Naive thymus-derived CD8-positive, alpha-beta T cell (primary cell): Measurements from ENCODE around the gene CES3. TPM values are rescaled to one million over a fixed set of nuclear protein-coding genes. Genes with fewer than 3 reads are reported as not detected.

Source experiments
- ATAC-seq, 2 donors: fragments of 150-1000 bp; cut with Tn5 transposase in 1 of 2; sonication (Bioruptor Pico), chemical (Tn5 transposase) in 1 of 2; 1 replicate in 1 of 2; 2 replicates in 1 of 2; pipeline ENCODE4 v1.10.0; 2021; ENCODE audit warnings: mild to moderate bottlenecking in 2 of 2, moderate library complexity in 2 of 2
- POLR2A ChIA-PET: fragments of 350-600 bp; sonication (Branson Sonifier 250); formaldehyde crosslinking; loops from one replicate; lab custom pipeline; 2021; ENCODE audit warnings: antibody characterized with exemption; lab: Charles Lee
- DNase-seq, 10 donors: peaks; one replicate each; pipeline versions ENCODE4 v3.0.0 to v3.0.0-alpha.2; 2020 to 2022
- H3K27ac Mint-ChIP-seq, 10 donors: one replicate each; pipeline ENCODE4 v1.8.0; 2020 to 2022; ENCODE audit warnings: mild to moderate bottlenecking in 10 of 10, mixed read lengths in 10 of 10, moderate library complexity in 4 of 10, inconsistent platforms in 1 of 10
- H3K27me3 Mint-ChIP-seq, 5 donors: one replicate each; pipeline ENCODE4 v1.8.0; 2021 to 2022; ENCODE audit warnings: mixed read lengths in 5 of 5
- H3K36me3 Mint-ChIP-seq, 3 donors: one replicate each; pipeline ENCODE4 v1.8.0; 2020 to 2022; ENCODE audit warnings: mixed read lengths in 3 of 3, mild to moderate bottlenecking in 2 of 3, inconsistent platforms in 1 of 3
- H3K4me1 Mint-ChIP-seq, 4 donors: one replicate each; pipeline ENCODE4 v1.8.0; 2021 to 2022; ENCODE audit warnings: mixed read lengths in 4 of 4
- H3K4me3 Mint-ChIP-seq, 10 donors: one replicate each; pipeline ENCODE4 v1.8.0; 2020 to 2022; ENCODE audit warnings: mild to moderate bottlenecking in 10 of 10, mixed read lengths in 10 of 10, moderate library complexity in 6 of 10, inconsistent platforms in 1 of 10
- H3K9me3 Mint-ChIP-seq, 9 donors: one replicate each; pipeline ENCODE4 v1.8.0; 2020 to 2022; ENCODE audit warnings: mixed read lengths in 9 of 9, mild to moderate bottlenecking in 3 of 9, inconsistent platforms in 1 of 9, moderate library complexity in 1 of 9
- polyA plus RNA-seq, 3 donors: library from polyadenylated mRNA; unstranded; fragments of 300-500 nt; fragmentation: Illumina TruSeq; gene quantifications; one replicate each; pipeline ENCODE4 v1.2.3, GENCODE V29; 2021
- total RNA-seq, 8 experiments: library from RNA in 2 of 8; stranded (reverse) in 2 of 8; gene quantifications; one replicate each; pipeline ENCODE4 v1.2.3 and lab custom pipeline; 2021 to 2026

CES3 gene
- total and polyA plus RNA-seq, 5 experiments from 2014 or later = 0.10 to 0.16 TPM; not detected in 3

- POLR2A ChIA-PET = interaction anchor here (0.6 kb wide), 1 partner anchor 31 kb away, joined by 3 read pairs; no protein-coding TSS in a partner anchor
- H3K9me3 Mint-ChIP-seq = no peaks in the 10 kb centered on the region
- no peak for DNase-seq
- H3K36me3 Mint-ChIP-seq = no peaks in the 10 kb centered on the region
- H3K4me3 Mint-ChIP-seq = no peak overlapping the region
- H3K27ac Mint-ChIP-seq = peak overlapping the region in 1 of 10 donors; percentile 1
- H3K27me3 Mint-ChIP-seq = no peaks in the 10 kb centered on the region
- ATAC-seq = no peak
- H3K4me1 Mint-ChIP-seq = peaks cover 9 to 15% (median 14%) of the 10 kb centered on the region in 4 donors
These were observed 35.9 kb downstream of the CES3 start for GRCh38 chr16:66996983-66997358.

DNA sequence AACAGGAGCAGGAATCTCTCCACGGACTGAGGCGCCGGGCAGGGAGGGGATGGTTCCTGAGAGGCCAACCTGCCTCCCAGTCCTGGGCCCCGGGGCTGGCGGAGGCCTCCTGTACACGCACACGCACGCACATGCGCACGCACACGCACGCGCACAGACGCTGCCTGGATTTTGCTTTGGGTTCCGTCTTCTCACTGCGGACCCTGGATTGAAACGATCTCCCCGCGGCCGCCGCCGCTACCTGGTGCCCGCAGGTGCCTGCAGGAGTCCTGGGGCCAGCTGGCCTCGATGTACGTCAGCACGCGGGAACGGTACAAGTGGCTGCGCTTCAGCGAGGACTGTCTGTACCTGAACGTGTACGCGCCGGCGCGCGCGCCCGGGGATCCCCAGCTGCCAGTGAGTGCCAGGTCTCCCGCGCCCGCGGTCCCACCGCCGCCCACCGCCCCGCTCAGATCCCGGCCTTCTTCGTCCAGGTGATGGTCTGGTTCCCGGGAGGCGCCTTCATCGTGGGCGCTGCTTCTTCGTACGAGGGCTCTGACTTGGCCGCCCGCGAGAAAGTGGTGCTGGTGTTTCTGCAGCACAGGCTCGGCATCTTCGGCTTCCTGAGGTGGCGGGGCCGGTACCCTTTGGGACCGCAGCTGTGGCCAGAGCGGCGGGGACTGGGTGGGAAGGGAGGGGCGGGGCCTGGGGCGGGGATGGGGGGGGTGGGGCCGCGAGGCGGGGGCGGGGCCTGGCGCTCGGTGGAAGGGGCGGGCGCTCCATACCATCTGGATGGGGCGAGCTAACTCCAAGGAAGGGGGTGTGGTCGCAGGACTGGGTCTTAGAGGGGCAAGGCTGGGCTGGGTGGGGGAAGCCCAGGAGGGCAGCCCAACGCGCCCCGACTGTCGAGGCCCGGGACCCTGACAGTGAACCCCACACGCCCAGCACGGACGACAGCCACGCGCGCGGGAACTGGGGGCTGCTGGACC is 39.6 kb downstream of the CES3 start:
- peak overlapping the region; percentile 3 to 92 (median 76) for H3K27ac Mint-ChIP-seq
- no peaks in the 10 kb centered on the region for H3K36me3 Mint-ChIP-seq
- no peaks in the 10 kb centered on the region for H3K9me3 Mint-ChIP-seq
- peak overlapping the region; percentile 64 to 92 (median 86) for H3K4me3 Mint-ChIP-seq
- POLR2A ChIA-PET = interaction anchor here (1.2 to 1.3 kb wide), 2 partner anchors 28 to 154 kb away, joined by 3 to 4 read pairs; partner anchors contain the start of gene CBFB
- peaks cover 0 to 3% (median 0%) of the 10 kb centered on the region in 5 donors for H3K27me3 Mint-ChIP-seq
- peaks cover 9 to 24% (median 19%) of the 10 kb centered on the region in 4 donors for H3K4me1 Mint-ChIP-seq
- peak; percentile 28 to 77 (median 53) for DNase-seq
- ATAC-seq = peak; percentile 78 to 80

GRCh38 chr16:67001726-67002125 is 40.7 kb downstream of the CES3 start:
- peak overlapping the region in 2 of 10 donors; percentile 4 to 46 for H3K27ac Mint-ChIP-seq
- ATAC-seq (no peak), DNase-seq (no peak)
- peak overlapping the region; percentile 47 to 68 (median 52) for H3K4me3 Mint-ChIP-seq
- H3K36me3 Mint-ChIP-seq = no peaks in the 10 kb centered on the region
- peaks cover 9 to 24% (median 19%) of the 10 kb centered on the region in 4 donors for H3K4me1 Mint-ChIP-seq
- peaks cover 0 to 3% (median 0%) of the 10 kb centered on the region in 5 donors for H3K27me3 Mint-ChIP-seq
- POLR2A ChIA-PET = no interaction called here
- H3K9me3 Mint-ChIP-seq = no peaks in the 10 kb centered on the region

GRCh38 chr16:67006930-67007658 is 46.0 kb downstream of the CES3 start:
- H3K9me3 Mint-ChIP-seq = no peaks in the 10 kb centered on the region
- H3K36me3 Mint-ChIP-seq = no peaks in the 10 kb centered on the region
- H3K27me3 Mint-ChIP-seq = peaks cover 0 to 2% (median 0%) of the 10 kb centered on the region in 5 donors
- DNase-seq = no peak
- H3K4me3 Mint-ChIP-seq = no peak overlapping the region
- POLR2A ChIA-PET = no interaction called here
- no peak for ATAC-seq
- no peak overlapping the region for H3K27ac Mint-ChIP-seq
- peaks cover 0 to 9% (median 3%) of the 10 kb centered on the region in 4 donors for H3K4me1 Mint-ChIP-seq

- DNase-seq = no peak
- Mint-ChIP-seq H3K4me1 (peaks cover 0 to 5% (median 2%) of the 10 kb centered on the region in 4 donors), H3K36me3 (no peaks in the 10 kb centered on the region), H3K4me3 (no peak overlapping the region), H3K9me3 (no peaks in the 10 kb centered on the region), H3K27ac (no peak overlapping the region), H3K27me3 (no peaks in the 10 kb centered on the region)
- no peak for ATAC-seq
- POLR2A ChIA-PET = interaction anchor here (0.7 kb wide), 1 partner anchor 17 kb away, joined by 3 read pairs; no protein-coding TSS in a partner anchor
These were observed 48.1 kb downstream of the CES3 start for GRCh38 chr16:67009158-67009557.

DNA sequence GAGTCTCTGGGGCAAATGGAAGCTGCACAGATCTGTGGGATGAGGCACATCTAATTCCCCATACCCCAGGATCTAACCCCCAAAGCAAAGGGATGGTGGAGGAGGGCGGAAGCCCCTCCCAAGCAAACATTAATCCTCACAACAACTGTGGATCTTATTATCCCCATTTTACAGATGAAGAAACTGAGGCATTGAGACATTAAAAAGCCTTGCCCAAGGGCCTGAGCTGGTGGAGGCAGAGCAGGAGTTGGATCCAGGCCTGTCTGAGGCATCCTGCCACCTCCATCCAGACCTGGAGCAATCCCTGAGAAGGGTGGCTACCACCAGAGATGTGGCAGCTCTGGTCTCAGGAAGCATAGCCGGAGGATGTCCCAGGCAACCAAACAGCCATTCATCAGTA is 50.2 kb downstream of the CES3 start:
- no peak for ATAC-seq
- peak overlapping the region in 1 of 10 donors; percentile 40 for H3K27ac Mint-ChIP-seq
- H3K36me3 Mint-ChIP-seq = no peaks in the 10 kb centered on the region
- H3K4me1 Mint-ChIP-seq = peaks cover 0 to 8% (median 5%) of the 10 kb centered on the region in 4 donors
- H3K9me3 Mint-ChIP-seq = no peaks in the 10 kb centered on the region
- H3K4me3 Mint-ChIP-seq = no peak overlapping the region
- POLR2A ChIA-PET = interaction anchor here (1.0 kb wide), 1 partner anchor 17 kb away, joined by 3 read pairs; no protein-coding TSS in a partner anchor
- peaks cover 0 to 2% (median 0%) of the 10 kb centered on the region in 5 donors for H3K27me3 Mint-ChIP-seq
- no peak for DNase-seq

GRCh38 chr16:67013233-67013822 is 52.3 kb downstream of the CES3 start:
- peak overlapping the region; percentile 36 to 80 (median 56) for H3K4me3 Mint-ChIP-seq
- POLR2A ChIA-PET = interaction anchor here (1.0 to 2.8 kb wide), 5 partner anchors 9 to 144 kb away, joined by 3 to 25 read pairs (median 4); partner anchors contain the start of gene CBFB
- DNase-seq (no peak), ATAC-seq (no peak)
- H3K4me1 Mint-ChIP-seq = peaks cover 0 to 11% (median 5%) of the 10 kb centered on the region in 4 donors
- H3K27ac Mint-ChIP-seq = peak overlapping the region in 2 of 10 donors; percentile 15 to 25
- no peaks in the 10 kb centered on the region for H3K36me3 Mint-ChIP-seq
- H3K27me3 Mint-ChIP-seq = peaks cover 0 to 2% (median 0%) of the 10 kb centered on the region in 5 donors
- no peaks in the 10 kb centered on the region for H3K9me3 Mint-ChIP-seq

DNA sequence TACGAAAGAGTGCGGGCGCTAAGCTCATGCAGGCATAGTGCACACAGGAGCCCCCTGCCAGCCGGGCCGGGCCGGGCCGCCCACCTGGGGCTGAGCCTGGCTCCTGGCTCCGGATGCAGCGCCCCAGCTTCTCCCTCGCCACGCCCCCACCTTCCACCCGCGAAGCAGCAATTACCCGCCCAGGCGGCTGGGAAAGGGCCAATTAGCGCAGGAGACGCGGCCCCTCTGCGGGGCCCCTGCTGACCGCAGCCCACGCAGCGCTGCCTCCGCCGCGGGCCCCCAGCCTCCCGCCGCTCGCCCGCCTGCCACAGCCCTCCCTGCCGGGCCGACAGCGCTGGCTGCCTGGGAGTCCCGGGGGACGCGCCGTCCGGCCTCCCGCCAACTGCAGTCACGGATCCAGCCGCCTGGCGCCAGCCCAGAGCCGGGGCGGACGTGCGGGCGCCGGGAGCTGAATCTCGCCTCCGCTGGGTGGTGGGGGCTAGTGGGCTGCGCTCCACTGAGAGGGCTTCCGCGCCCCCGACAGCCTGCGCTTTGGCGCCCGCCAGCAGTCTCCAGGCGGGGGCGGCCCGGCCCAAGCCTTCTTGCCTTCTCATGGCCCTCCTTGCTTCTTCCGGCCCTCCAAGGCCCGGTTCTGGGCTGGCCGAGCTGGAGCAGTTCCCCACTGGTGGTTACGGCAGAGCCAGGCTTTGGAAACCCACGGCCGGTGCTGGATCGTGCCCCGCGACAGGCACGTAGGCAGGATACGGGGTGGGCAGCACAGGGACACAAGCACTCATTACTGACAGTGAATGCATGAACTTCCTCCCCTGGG is 53.0 kb downstream of the CES3 start:
- peaks cover 0 to 11% (median 5%) of the 10 kb centered on the region in 4 donors for H3K4me1 Mint-ChIP-seq
- H3K27me3 Mint-ChIP-seq = peaks cover 0 to 2% (median 0%) of the 10 kb centered on the region in 5 donors
- H3K27ac Mint-ChIP-seq = peak overlapping the region in 4 of 10 donors; percentile 48 to 86 (median 72)

DNA sequence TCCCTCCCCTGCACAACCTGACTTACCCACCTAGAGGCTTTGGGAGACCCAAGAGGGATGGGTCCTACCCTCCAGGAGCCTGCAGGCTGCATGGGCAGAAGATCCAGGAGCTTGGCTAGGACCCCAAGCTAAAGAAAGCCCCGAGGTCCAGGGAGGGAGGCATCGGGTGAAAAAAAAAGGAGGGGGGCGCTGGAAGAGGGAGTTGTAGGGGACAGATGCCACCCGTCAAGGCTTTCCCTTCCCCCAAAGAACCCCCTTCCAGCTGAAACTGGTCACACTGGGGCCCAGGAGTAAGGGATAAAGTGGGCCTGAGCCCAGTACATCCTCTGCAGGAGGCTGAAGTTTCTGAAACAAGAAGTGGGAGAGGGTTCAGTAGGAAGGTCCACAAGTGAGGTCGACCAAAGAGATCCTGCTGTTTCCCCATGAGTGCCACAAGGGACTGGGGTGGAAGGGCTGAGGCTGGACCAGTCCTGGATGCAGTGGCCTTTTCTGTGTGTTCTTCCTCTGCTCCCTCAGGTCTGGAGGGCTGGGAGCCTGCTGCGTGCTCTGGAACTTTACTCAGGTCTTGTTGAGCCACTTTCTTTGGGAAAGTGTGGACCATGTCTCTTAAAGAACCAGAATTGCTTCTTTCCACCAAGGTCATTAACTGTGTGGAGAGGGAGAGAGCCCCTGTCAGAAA is 53.7 kb downstream of the CES3 start:
- POLR2A ChIA-PET = interaction anchor here (0.6 to 2.8 kb wide), 6 partner anchors 14 to 778 kb away, joined by 3 to 25 read pairs (median 3); partner anchors contain the start of gene CBFB
- ATAC-seq = no peak
- peak overlapping the region in 8 of 10 donors; percentile 76 to 91 (median 86) for H3K4me3 Mint-ChIP-seq
- DNase-seq = no peak
- H3K36me3 Mint-ChIP-seq = no peaks in the 10 kb centered on the region
- peaks cover 0 to 11% (median 5%) of the 10 kb centered on the region in 4 donors for H3K4me1 Mint-ChIP-seq
- H3K27me3 Mint-ChIP-seq = peaks cover 0 to 2% (median 0%) of the 10 kb centered on the region in 5 donors
- no peaks in the 10 kb centered on the region for H3K9me3 Mint-ChIP-seq
- peak overlapping the region in 3 of 10 donors; percentile 22 to 86 (median 76) for H3K27ac Mint-ChIP-seq

More for the DNA sequence above, 53.0 kb downstream of the CES3 start:
- Mint-ChIP-seq H3K36me3 (no peaks in the 10 kb centered on the region), H3K9me3 (no peaks in the 10 kb centered on the region), H3K4me3 (peak overlapping the region; percentile 76 to 91 (median 84))
- ATAC-seq (peak; percentile 68 to 70), DNase-seq (peak; percentile 35 to 82 (median 64))
- POLR2A ChIA-PET = interaction anchor here (0.6 to 2.8 kb wide), 6 partner anchors 8 to 523 kb away, joined by 3 to 25 read pairs (median 4); partner anchors contain the start of gene CBFB

GRCh38 chr16:67015313-67015731 is 54.3 kb downstream of the CES3 start:
- POLR2A ChIA-PET = interaction anchor here (1.0 kb wide), 1 partner anchor 144 kb away, joined by 3 read pairs; no protein-coding TSS in a partner anchor
- H3K27ac Mint-ChIP-seq = peak overlapping the region in 2 of 10 donors; percentile 6 to 59
- DNase-seq (no peak), ATAC-seq (no peak)
- peaks cover 0 to 2% (median 0%) of the 10 kb centered on the region in 5 donors for H3K27me3 Mint-ChIP-seq
- H3K36me3 Mint-ChIP-seq = no peaks in the 10 kb centered on the region
- H3K9me3 Mint-ChIP-seq = no peaks in the 10 kb centered on the region
- peak overlapping the region in 1 of 10 donors; percentile 56 for H3K4me3 Mint-ChIP-seq
- peaks cover 0 to 11% (median 5%) of the 10 kb centered on the region in 4 donors for H3K4me1 Mint-ChIP-seq
